ENCODE results near the gene CCNL2. TPM values are rescaled to one million over a fixed set of nuclear protein-coding genes. Genes with fewer than 3 reads are reported as not detected.

Gene CCNL2
- total and polyA plus RNA-seq, 2 of the 13 experiments (the other 11 are each of a cell fraction or from before 2014, with no cell fraction given), result 105 to 340 TPM

DNA sequence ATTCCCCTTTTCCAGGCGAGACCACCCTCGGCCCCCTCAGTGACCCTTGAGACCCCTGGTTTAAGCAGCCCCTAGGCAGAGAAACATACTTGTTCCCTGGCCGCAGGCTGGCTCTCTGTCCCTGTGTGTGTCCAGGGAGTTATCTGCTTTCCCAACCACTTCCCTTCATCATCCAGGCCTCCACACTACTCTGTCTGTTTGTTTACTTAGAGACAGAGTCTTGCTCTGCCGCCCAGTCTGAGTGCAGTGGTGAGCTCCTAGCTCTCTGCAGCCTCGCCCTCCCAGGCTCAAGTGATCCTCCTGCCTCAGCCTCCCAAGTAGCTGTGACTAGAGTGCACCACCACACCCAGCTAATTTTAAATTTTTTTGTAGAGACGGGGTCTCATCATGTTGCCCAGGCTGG is 30.5 kb upstream of the CCNL2 start:
- ChIA-PET POLR2A (interaction anchor here (1.3 to 11.0 kb wide), 8 partner anchors 9 to 125 kb away, joined by 3 to 355 read pairs (median 28); partner anchors contain the start of genes ANKRD65, CCNL2 and MRPL20), CTCF (ENCODE audit: low intra/inter-chr PET ratio, low total read pairs) (interaction anchor here (1.4 kb wide), 1 partner anchor 11 kb away, joined by 10 read pairs; no protein-coding TSS in a partner anchor)
- peak overlapping the region; percentile 89 for H3K4me2 ChIP-seq (ENCODE audit: low read depth, low read length)
- DNase-seq (ENCODE audit: low spot score) (peak; percentile 71), FAIRE-seq (peak; percentile 81), ATAC-seq (no peak; the same call in 2 of the 3 replicates)
- WGBS (ENCODE audit: low lambda C conversion rate), result 10% methylated on average over 6 of the region's 6 CpGs
- peaks cover 52% of the 10 kb centered on the region for H3K4me1 ChIP-seq (ENCODE audit: insufficient read depth, low read length)
- in situ Hi-C loops (cut with HindIII; ENCODE audit: extremely low pct_ligation_motif_present, low pct_unique_long_range_greater_than_20kb) (no loop called here), intact Hi-C loops (cut with micrococcal nuclease; ENCODE audit: unreplicated experiment) (no loop called here)
- no peaks in the 10 kb centered on the region for H3K36me3 ChIP-seq (replicated peaks in 1 of 2; ENCODE audit: control insufficient read depth in 1 of 2, insufficient read depth in 2 of 2, low read length in 2 of 2)
- H3K9ac ChIP-seq (ENCODE audit: insufficient read depth, low read depth, low read length), result 0 out of 2 replicates have a peak overlapping the region, but pooled peaks have one; percentile 88
- H3K9me3 ChIP-seq (ENCODE audit: low read length), result no peaks in the 10 kb centered on the region
- no peak overlapping the region for H2AFZ ChIP-seq (ENCODE audit: low read length)
- no peaks in the 10 kb centered on the region for H3K27me3 ChIP-seq (ENCODE audit: control insufficient read depth in 1 of 2, insufficient read depth in 2 of 2, low read length in 2 of 2)
- peak overlapping the region; percentile 94 for H3K27ac ChIP-seq (ENCODE audit: extremely low read length, insufficient read depth, low read length)
- H4K20me1 ChIP-seq (ENCODE audit: insufficient read depth, low read length), result no peaks in the 10 kb centered on the region
- peak overlapping the region in 2 of 3 experiments; percentile 79 to 88; a peak in 3 of 6 replicates for H3K4me3 ChIP-seq (replicated peaks in 1 of 3; ENCODE audit: insufficient read depth in 1 of 3, low read depth in 2 of 3, low read length in 3 of 3)
- peaks cover 4% of the 10 kb centered on the region for H3K79me2 ChIP-seq (ENCODE audit: insufficient read depth, low read length)
- BruUV-seq (replicated peaks), result no TSS peak
- peak; percentile 18; the same call in 1 of the 2 replicates for TF ChIP-seq GFI1 (CRISPR knock-in tag; IDR thresholded peaks at IDR 0.05; ENCODE audit: borderline replicate concordance)
- TF ChIP-seq, protein P1, sequence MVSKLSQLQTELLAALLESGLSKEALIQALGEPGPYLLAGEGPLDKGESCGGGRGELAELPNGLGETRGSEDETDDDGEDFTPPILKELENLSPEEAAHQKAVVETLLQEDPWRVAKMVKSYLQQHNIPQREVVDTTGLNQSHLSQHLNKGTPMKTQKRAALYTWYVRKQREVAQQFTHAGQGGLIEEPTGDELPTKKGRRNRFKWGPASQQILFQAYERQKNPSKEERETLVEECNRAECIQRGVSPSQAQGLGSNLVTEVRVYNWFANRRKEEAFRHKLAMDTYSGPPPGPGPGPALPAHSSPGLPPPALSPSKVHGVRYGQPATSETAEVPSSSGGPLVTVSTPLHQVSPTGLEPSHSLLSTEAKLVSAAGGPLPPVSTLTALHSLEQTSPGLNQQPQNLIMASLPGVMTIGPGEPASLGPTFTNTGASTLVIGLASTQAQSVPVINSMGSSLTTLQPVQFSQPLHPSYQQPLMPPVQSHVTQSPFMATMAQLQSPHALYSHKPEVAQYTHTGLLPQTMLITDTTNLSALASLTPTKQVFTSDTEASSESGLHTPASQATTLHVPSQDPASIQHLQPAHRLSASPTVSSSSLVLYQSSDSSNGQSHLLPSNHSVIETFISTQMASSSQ (IDR thresholded peaks at IDR 0.05; ENCODE audit: low read depth), result no peak
- TF ChIP-seq, protein P1 (CRISPR knock-in tag; IDR thresholded peaks at IDR 0.05; ENCODE audit: borderline replicate concordance), result 0 out of 2 replicates have a peak, but pooled peaks have one; percentile 13
- no peak for TF ChIP-seq RFX5 (IDR thresholded peaks at IDR 0.05; ENCODE audit: low read depth, low read length)
- peak; percentile 49 for TF ChIP-seq RBM22 (optimal IDR thresholded peaks at IDR 0.05; ENCODE audit: low read length)
- TF ChIP-seq ZBTB7A (CRISPR knock-in tag; IDR thresholded peaks at IDR 0.05), result peak; percentile 23; the same call in 1 of the 2 replicates
- peak; percentile 77 for TF ChIP-seq SSRP1 (CRISPR knock-in tag; IDR thresholded peaks at IDR 0.05)
- peak; percentile 49; the same call in 1 of the 2 replicates for TF ChIP-seq HDAC2 (CRISPR knock-in tag; IDR thresholded peaks at IDR 0.05)
- TF ChIP-seq ZNF124 (CRISPR knock-in tag; IDR thresholded peaks at IDR 0.05), result no peak
- 0 out of 2 replicates have a peak, but pooled peaks have one; percentile 68 for TF ChIP-seq ZNF3 (CRISPR knock-in tag; IDR thresholded peaks at IDR 0.05)
- TF ChIP-seq, protein P2, sequence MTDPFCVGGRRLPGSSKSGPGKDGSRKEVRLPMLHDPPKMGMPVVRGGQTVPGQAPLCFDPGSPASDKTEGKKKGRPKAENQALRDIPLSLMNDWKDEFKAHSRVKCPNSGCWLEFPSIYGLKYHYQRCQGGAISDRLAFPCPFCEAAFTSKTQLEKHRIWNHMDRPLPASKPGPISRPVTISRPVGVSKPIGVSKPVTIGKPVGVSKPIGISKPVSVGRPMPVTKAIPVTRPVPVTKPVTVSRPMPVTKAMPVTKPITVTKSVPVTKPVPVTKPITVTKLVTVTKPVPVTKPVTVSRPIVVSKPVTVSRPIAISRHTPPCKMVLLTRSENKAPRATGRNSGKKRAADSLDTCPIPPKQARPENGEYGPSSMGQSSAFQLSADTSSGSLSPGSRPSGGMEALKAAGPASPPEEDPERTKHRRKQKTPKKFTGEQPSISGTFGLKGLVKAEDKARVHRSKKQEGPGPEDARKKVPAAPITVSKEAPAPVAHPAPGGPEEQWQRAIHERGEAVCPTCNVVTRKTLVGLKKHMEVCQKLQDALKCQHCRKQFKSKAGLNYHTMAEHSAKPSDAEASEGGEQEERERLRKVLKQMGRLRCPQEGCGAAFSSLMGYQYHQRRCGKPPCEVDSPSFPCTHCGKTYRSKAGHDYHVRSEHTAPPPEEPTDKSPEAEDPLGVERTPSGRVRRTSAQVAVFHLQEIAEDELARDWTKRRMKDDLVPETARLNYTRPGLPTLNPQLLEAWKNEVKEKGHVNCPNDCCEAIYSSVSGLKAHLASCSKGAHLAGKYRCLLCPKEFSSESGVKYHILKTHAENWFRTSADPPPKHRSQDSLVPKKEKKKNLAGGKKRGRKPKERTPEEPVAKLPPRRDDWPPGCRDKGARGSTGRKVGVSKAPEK (CRISPR knock-in tag; IDR thresholded peaks at IDR 0.05; ENCODE audit: borderline replicate concordance), result no peak
